SW480 (cell line): ENCODE measurements around the gene GEMIN4.
"Not testable (repeated sequence)": the region's sequence is repeated elsewhere in the genome, so short reads cannot be mapped to it uniquely, and the experiment has no call there.

Experiments
- DNase-seq: peaks from one replicate; pipeline ENCODE4 v3.0.0-alpha.2; 2016; ENCODE audit warnings: low spot score

The GEMIN4 gene

DNA sequence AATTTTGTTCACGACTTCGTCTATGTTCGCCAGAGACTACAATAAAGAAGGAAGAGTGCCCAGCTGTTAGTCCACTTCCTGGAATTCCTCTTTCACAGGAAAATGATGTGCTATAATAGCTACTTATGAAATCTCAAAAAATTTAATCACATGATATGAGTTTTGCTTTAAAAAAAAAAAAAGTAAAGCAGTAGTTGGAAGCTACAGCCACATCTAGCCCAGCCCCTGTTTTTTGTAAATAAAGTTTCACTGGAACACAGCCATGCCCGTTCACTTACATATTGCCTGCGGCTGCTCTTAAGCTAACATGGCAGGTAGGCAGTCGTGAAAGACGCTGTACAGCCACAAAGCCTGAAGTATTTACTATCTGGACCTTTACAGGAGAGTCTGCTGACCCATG is 52.7 kb downstream of the GEMIN4 start:
- DNase-seq: no peak

DNA sequence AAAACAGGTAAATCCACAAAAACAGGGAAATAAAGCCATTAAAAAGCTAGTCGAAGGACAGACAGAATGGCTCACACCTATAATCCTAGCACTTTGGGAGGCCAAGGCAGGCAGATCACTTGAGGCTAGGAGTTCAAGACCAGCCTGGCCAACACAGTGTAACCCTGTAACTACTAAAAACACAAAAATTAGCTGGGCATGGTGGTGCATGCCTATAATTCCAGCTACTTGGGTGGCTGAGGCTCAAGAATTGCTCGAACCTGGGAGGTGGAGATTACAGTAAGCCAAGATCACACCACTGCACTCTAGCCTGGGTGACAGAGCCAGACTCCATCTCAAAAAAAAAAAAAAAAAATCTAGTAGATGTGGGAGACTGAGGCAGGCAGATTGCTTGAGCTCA is 54.0 kb downstream of the GEMIN4 start:
- not testable (repeated sequence) for DNase-seq

DNA sequence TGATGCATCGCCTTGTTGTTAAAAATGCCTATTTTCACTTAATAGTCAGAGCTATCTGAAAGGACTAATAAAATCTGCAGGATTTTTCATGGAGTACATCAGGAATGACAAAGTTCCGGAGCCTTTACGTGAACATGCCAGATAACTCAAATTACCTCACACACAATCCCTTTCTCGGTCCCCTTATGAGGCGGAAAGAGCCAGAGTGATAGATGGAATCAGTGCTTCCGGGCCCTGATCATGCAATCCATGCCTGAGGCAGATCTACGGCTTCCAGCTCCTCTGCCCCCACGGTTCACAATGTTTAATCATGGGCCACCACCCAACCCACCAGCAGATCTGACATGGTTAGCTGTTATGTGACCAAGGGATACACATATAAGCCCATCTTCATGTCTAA is 54.4 kb downstream of the GEMIN4 start:
- no peak for DNase-seq

DNA sequence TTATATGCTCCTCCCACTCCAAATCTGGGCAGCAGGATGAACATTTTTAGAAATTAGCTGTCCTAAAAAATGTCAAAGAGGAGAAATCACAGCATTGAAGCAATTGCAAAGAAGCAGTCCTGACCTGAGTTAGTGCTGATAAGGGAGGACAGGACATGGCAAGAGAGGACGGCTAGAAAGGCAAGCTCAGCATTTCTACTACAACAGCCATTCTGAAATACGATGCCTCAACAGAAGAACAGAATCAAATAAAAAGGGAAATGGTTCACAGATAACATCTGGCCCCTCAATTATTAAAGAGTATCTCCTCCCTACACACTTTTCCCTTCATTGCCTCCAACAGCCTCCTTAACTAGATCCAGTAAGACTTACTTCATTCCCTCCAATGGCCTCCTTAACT is 55.7 kb downstream of the GEMIN4 start:
- DNase-seq: no peak
